Measurements from ENCODE around the gene ITGB5.

Gene ITGB5

GRCh38 chr3:124837730-124838186, 49.4 kb downstream of the ITGB5 start:
- no peak for TF ChIP-seq TAF1 (IDR thresholded peaks at IDR 0.05; ENCODE audit: low read depth)
- TF ChIP-seq RAD21 (IDR thresholded peaks at IDR 0.05; ENCODE audit: low read depth) = no peak
- no peak for TF ChIP-seq FOXM1 (IDR thresholded peaks at IDR 0.05; ENCODE audit: borderline replicate concordance, low read depth)
- no peak for TF ChIP-seq EP300 (IDR thresholded peaks at IDR 0.05; ENCODE audit: borderline replicate concordance)
- no peak for TF ChIP-seq CEBPB (IDR thresholded peaks at IDR 0.05)
- TF ChIP-seq ZBTB7A (IDR thresholded peaks at IDR 0.05; ENCODE audit: low read depth) = no peak
- TF ChIP-seq YY1 (IDR thresholded peaks at IDR 0.05; ENCODE audit: low read depth) = no peak
- no peak for TF ChIP-seq TCF12 (IDR thresholded peaks at IDR 0.05; ENCODE audit: low read depth)
- TF ChIP-seq MAX (IDR thresholded peaks at IDR 0.05) = no peak
- no peak for TF ChIP-seq EGR1 (IDR thresholded peaks at IDR 0.05)
- TF ChIP-seq, protein P1, sequence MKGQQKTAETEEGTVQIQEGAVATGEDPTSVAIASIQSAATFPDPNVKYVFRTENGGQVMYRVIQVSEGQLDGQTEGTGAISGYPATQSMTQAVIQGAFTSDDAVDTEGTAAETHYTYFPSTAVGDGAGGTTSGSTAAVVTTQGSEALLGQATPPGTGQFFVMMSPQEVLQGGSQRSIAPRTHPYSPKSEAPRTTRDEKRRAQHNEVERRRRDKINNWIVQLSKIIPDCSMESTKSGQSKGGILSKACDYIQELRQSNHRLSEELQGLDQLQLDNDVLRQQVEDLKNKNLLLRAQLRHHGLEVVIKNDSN (IDR thresholded peaks at IDR 0.05) = no peak
- no peak for TF ChIP-seq TEAD4 (IDR thresholded peaks at IDR 0.05)
- no peak for TF ChIP-seq NFIC (IDR thresholded peaks at IDR 0.05)
- TF ChIP-seq CREB1 (IDR thresholded peaks at IDR 0.05; ENCODE audit: low read depth) = no peak
- TF ChIP-seq REST (IDR thresholded peaks at IDR 0.05; ENCODE audit: low read depth) = no peak

DNA sequence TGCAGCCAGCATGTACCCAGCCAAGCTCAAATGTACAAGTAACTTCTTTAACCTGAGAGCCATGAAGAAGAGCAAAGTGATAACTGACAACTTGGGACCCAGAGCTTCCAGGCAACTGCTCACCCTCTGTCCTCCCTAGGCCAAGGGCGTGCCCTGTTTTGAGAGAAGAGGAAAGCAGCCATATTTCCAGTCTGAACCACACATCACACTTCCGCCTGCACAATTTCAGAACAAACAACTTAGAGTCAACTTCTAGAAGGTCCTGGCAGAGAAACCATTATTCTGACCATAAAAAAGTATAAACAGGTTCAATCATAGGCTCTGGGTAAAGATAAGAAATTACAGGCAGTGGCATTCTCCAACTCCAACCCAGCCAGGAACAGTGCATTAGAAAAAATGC, 50.1 kb downstream of the ITGB5 start:
- TF ChIP-seq REST (IDR thresholded peaks at IDR 0.05; ENCODE audit: low read depth) = no peak
- no peak for TF ChIP-seq TAF1 (IDR thresholded peaks at IDR 0.05; ENCODE audit: low read depth)
- no peak for TF ChIP-seq MAX (IDR thresholded peaks at IDR 0.05)
- TF ChIP-seq CREB1 (IDR thresholded peaks at IDR 0.05; ENCODE audit: low read depth) = no peak
- no peak for TF ChIP-seq TCF12 (IDR thresholded peaks at IDR 0.05; ENCODE audit: low read depth)
- no peak for TF ChIP-seq NFIC (IDR thresholded peaks at IDR 0.05)
- TF ChIP-seq TEAD4 (IDR thresholded peaks at IDR 0.05) = no peak
- no peak for TF ChIP-seq CEBPB (IDR thresholded peaks at IDR 0.05)
- TF ChIP-seq EP300 (IDR thresholded peaks at IDR 0.05; ENCODE audit: borderline replicate concordance) = no peak
- TF ChIP-seq YY1 (IDR thresholded peaks at IDR 0.05; ENCODE audit: low read depth) = no peak
- TF ChIP-seq ZBTB7A (IDR thresholded peaks at IDR 0.05; ENCODE audit: low read depth) = no peak
- no peak for TF ChIP-seq EGR1 (IDR thresholded peaks at IDR 0.05)
- TF ChIP-seq RAD21 (IDR thresholded peaks at IDR 0.05; ENCODE audit: low read depth) = no peak
- TF ChIP-seq, protein P1 (IDR thresholded peaks at IDR 0.05) = no peak

GRCh38 chr3:124836448-124836847, 50.7 kb downstream of the ITGB5 start:
- TF ChIP-seq EP300 (IDR thresholded peaks at IDR 0.05; ENCODE audit: borderline replicate concordance) (no peak), YY1 (IDR thresholded peaks at IDR 0.05; ENCODE audit: low read depth) (no peak), TCF12 (IDR thresholded peaks at IDR 0.05; ENCODE audit: low read depth) (no peak), TEAD4 (IDR thresholded peaks at IDR 0.05) (no peak), ZBTB7A (IDR thresholded peaks at IDR 0.05; ENCODE audit: low read depth) (no peak), MAX (IDR thresholded peaks at IDR 0.05) (no peak), FOXM1 (IDR thresholded peaks at IDR 0.05; ENCODE audit: borderline replicate concordance, low read depth) (no peak), EGR1 (IDR thresholded peaks at IDR 0.05) (no peak), NFIC (IDR thresholded peaks at IDR 0.05) (no peak), TAF1 (IDR thresholded peaks at IDR 0.05; ENCODE audit: low read depth) (no peak), CREB1 (IDR thresholded peaks at IDR 0.05; ENCODE audit: low read depth) (no peak), REST (IDR thresholded peaks at IDR 0.05; ENCODE audit: low read depth) (no peak), RAD21 (IDR thresholded peaks at IDR 0.05; ENCODE audit: low read depth) (no peak), CEBPB (IDR thresholded peaks at IDR 0.05) (no peak)
- TF ChIP-seq, protein P1 (IDR thresholded peaks at IDR 0.05) = no peak

Measured in Ishikawa (cell line).